Activated CD4-positive, CD25-positive, alpha-beta regulatory T cell treated with anti-CD3 and anti-CD28 coated beads, Interleukin-2, amount 50 U/mL, for 72 hours (primary cell): ENCODE data around the gene DLGAP1.
"Not testable (repeated sequence)": the region's sequence is repeated elsewhere in the genome, so short reads cannot be mapped to it uniquely, and the experiment has no call there.

Source experiments
- DNase-seq: peaks from one replicate; pipeline ENCODE4 v3.0.0; 2021

Gene DLGAP1

DNA sequence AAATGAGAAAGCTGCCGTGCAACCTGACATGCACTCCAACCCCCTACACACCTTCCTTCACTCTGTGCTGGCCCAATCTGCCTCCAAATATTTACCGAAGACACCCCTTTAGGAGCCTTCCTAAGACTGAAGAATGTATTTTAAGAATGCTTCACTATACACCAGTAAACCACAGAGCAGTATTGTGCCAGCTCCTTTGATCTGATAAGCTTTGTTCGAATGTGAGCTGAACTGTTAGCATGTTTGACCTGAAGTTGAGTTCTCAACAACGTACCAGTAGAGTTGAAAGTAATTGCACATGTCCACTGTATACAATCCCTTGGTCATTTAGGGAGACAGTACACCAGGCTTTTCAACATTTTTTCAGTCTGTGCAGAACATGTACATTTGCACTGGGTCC lies 745.9 kb downstream of the DLGAP1 start:
- DNase-seq = no peak

DNA sequence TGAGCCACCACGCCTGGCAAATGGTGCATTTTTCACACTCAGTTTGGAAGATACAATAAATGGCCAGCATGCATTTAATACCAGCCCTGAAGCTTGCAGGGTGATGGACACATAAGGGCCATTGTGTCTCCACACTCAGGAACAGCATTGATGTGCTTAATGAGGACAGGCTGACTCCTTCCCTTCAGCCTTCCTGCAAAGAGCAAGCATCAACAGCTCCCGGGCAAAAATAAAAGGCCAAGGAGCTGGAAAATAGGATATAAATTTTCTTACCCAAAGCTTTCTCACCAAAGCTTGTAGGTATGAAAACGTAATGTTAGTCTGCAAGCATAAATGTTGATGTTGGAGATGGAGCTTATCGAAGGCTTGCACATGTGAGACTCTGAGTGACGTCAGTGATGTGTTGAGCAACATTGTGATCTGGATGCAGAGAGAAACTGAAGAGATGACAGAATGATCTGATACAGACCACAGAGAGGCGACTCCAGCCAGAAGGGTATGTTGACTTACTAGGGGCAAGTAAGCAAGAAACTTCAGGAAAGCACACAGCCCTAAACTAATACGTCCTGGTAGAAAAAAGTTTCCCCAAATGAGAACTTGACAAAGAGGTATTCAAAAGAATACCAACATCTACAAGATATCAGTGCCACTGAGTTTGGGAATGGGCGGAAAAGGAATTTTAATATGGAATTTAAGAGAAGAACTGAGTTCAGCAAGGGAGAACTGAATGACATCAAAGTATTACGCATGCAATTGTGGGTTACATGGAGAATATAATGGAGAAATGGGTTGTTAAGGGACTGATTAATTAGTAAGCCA lies 748.6 kb downstream of the DLGAP1 start:
- no peak for DNase-seq

DNA sequence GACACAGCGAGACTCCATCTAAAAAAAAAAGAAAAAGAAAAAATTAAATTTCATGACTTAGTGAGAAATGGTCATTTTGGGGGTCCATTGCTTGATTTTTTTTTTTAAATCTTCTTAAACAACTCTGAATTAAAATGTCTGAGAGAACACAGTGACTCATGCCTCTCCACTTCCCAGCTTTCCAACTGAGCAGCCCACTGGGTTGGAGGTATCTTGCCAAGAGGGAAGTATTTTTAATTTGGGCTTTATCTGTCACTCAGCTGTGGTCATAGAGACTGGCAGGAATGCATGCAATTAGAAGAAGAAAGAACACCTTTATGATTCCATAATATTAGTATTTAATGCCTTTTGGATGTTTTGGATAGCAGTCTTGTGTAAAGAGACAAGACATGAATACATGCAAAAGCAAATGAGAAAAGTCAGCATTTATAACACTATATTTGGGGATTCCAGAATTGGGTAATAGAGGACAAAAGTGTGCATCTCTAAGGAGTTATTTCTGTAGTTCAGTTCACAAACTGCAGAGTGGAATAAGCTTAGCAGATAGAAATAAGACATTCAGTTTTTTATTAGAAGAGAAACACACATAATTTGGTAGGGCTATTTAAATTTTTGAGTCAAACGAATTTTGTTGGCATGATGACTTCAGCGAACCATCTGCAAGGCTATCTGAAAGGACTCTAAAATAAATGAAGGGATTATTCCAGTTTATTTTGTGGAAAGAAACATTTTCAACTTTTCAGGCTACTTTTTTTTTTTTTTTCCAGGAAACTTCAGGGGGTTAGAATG lies 750.4 kb downstream of the DLGAP1 start:
- DNase-seq = no peak

- DNase-seq = no peak
These were observed 751.4 kb downstream of the DLGAP1 start for GRCh38 chr18:3703732-3704176.

DNA sequence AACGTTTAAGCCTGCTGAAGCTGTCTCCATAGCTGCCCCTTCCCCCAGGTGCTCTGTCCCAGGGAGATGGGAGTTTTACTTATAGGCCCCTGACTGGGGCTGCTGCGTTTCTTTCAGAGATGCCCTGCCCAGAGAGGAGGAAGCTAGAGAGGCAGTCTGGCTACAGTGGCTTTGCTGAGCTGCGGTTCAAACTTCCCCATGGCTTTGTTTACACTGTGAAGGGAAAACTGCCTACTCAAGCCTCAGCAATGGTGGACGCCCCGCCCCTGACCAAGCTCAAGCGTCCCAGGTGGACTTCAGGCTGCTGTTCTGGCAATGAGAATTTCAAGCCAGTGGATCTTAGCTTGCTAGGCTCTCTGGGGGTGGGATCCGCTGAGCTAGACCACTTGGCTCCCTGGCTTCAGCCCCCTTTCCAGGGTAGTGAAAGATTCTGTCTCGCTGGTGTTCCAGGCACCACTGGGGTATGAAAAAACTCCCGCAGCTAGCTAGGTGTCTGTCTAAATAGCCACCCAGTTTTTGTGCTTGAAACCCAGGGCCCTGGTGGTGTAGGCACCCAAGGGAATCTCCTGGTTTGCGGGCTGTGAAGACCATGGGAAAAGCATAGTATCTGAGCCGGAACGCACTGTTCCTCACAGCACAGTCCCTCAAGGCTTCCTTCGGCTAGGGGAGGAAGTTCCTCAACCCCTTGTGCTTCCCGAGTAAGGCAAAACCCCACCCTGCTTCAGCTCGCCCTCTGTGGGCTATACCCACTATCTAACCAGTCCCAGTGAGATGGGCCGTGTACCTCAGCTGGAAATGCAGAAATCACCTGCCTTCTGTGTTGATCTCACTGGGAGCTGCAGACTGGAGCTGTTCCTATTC lies 755.2 kb downstream of the DLGAP1 start:
- not testable (repeated sequence) for DNase-seq

GRCh38 chr18:3694030-3694778 lies 760.9 kb downstream of the DLGAP1 start:
- DNase-seq = not testable (repeated sequence)

DNA sequence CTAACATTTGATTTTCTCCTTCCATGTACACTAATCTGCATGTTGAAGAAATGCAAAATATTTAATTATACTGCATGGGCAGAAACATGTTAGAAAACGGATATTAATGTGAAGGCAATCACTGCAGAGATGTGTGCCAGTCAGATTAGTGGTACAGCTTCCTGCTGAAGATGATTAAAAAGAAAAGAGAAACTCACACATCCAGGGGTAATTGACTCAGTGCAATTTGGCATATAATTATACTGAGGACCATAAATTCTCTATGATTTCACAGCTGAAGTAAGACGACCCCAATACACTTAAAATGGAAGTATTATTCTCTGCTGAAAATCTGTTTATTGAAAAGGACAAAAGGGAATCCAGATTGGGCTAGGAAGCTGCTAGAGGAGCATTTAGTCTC lies 761.7 kb downstream of the DLGAP1 start:
- DNase-seq = no peak

GRCh38 chr18:3692691-3693090 lies 762.4 kb downstream of the DLGAP1 start:
- DNase-seq = no peak

DNA sequence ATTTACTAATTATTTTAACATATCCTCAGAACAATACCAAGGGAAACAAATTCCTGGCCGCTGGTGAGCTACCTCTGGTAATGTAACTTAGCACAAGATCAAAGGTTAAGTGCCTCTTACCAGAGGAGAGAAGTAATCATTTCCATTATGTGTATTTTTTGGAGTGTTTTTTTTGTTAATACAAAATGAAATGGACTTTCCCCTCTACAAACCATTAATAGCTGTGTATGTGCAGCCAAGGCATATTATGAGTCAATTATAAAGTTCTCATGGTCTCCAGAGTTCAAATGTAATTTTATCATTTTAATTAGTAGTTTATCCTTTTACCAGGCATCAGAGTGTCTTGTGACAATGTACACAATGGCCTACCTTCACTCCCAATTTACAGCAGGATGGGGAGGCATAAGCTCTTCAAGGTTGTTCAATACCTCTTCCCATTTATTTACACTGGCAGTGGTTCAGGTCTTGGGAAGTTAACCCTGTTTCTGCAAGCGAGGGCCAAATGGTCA lies 762.9 kb downstream of the DLGAP1 start:
- no peak for DNase-seq

GRCh38 chr18:3691705-3692104 lies 763.4 kb downstream of the DLGAP1 start:
- no peak for DNase-seq

DNA sequence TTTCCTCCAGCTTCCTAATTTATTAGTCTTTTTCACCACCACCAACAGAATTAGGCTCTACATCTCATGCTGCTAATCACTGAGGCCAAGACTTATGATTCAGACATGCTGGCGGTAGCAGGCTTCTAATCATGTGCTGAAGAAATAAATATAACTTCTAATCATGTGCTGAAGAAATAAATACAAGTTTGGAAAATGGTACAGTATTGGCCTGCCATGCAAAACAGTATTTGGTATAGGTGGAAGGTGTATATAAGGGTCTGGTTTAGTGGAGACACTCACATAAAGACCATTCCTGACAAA lies 764.4 kb downstream of the DLGAP1 start:
- no peak for DNase-seq

DNA sequence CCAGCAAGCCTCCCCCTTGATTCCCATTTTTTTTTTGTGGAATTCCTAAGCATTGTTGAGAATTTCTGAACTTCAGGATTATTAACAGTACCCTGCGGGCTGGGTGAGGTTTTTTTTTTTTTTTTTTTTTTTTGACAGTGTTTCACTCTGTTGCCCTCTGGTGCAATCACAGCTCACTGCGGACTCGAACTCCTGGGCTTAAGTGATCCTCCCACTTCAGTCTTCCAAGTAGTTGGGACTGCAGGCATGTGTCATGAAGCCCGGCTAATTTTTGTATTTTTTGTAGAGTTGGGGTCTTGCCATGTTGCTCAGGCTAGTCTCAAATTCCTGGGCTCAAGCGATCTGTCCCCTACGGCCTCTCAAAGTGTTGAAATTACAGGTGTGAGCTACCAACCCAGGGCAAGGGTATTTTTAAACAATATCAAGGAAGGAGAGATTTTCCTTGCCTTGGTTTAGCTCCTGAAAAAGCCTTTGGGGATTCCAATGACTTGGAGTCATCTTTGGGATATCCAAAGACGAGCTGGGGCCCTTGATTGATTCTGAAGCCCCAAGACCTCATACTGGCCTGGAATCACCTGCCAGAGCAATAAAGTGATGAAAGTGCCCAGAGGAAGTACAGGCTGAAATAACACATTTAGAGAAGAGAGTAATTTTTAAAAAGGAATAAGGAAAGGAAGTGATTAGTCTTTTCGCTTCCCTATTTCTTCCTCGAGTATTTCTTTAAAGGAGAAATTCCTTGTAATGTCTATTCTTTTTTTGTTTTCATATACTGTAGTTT lies 764.9 kb downstream of the DLGAP1 start:
- no peak for DNase-seq

- no peak for DNase-seq
These were observed 766.0 kb downstream of the DLGAP1 start for GRCh38 chr18:3689091-3689490.

GRCh38 chr18:3688690-3689089 lies 766.4 kb downstream of the DLGAP1 start:
- no peak for DNase-seq

DNA sequence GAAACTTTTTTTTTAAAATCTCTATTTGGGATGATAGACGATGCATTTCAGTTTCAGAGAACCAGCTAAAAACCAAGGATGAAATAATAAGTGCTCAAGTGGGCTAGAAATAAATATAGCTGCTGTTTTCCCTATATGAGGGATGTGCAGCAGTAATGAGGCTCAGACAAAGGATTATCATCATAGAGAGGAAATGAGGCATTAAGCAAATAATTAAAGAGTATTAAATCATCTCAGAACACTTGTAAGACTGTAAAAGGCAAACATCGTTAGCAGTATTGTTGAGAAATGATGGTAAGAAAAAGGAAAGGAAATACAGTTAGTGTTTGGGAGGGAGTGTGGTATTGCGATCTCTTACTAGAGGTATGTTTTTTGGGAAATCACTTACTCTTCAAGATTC lies 771.6 kb downstream of the DLGAP1 start:
- DNase-seq = no peak

DNA sequence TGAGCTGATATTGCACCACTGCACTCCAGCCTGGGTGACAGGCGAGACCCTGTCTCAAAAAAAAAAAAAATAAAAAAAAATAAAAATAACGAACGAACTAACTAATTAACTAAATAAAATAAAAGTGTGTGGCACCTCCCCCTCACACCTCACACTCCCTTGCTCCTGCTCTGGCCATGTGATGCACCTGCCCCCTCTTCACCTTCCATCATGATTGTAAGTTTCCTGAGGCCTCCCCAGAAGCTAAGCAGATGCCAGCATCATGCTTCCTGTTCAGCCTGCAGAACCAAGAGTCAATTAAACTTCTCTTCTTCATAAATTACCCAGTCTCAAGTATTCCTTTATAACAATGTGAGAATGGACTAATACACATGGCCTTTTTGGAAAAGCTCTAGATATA lies 773.0 kb downstream of the DLGAP1 start:
- no peak for DNase-seq

GRCh38 chr18:3679241-3679640 lies 775.9 kb downstream of the DLGAP1 start:
- DNase-seq = no peak

GRCh38 chr18:3675994-3676393 lies 779.1 kb downstream of the DLGAP1 start:
- DNase-seq = no peak

DNA sequence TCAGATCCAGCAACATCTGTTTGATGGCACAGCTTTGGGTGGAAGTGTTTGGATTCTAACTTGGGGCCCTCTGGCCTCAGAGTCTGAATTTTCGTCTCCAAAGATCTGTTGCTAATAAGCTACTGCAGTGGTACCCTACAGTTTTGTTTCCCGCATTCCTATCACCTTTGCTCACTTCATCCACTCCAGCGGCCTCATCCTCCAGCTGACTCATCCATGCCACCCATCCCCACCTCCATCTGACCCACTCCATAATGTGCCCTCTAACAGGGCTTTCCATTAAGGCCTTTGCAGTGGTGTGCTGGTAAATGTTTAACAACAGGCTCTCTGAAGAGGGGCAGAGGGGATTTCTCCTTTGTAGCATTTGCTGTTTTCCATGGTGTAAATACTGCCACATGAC lies 779.7 kb downstream of the DLGAP1 start:
- no peak for DNase-seq

DNA sequence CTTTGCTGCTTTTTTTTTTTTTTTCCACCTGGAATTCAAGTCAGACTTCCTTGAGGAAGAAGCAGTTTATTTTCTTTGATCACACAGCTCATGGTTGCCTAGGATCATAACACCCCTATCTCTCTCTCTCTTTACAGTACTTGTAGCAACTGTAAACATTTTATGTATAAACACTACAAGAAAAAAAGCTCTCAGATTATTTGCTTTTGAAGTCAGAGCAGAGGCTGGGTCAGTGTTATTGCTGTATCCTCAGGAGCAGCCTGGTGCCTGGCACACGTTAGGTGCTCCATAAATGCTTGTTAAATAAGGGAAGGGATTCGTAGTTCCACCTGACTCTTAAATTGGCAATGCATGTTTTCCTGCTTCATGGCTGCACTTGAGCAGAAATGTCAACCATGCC lies 783.9 kb downstream of the DLGAP1 start:
- DNase-seq = no peak

GRCh38 chr18:3669376-3669775 lies 785.7 kb downstream of the DLGAP1 start:
- no peak for DNase-seq
